ENCODE data around the gene OSBPL2. TPM values are rescaled to one million over a fixed set of nuclear protein-coding genes. Genes with fewer than 3 reads are reported as not detected.

Gene OSBPL2
- total and polyA plus RNA-seq, 9 of the 15 experiments (the other 6 are each of a cell fraction or from before 2014, with no cell fraction given), result 2.5 to 25.6 (median 14.1) TPM

GRCh38 chr20:62302341-62303061 lies 64.2 kb downstream of the OSBPL2 start, which contains the start of gene ADRM1 (continued):
- TF ChIP-seq, protein P1, sequence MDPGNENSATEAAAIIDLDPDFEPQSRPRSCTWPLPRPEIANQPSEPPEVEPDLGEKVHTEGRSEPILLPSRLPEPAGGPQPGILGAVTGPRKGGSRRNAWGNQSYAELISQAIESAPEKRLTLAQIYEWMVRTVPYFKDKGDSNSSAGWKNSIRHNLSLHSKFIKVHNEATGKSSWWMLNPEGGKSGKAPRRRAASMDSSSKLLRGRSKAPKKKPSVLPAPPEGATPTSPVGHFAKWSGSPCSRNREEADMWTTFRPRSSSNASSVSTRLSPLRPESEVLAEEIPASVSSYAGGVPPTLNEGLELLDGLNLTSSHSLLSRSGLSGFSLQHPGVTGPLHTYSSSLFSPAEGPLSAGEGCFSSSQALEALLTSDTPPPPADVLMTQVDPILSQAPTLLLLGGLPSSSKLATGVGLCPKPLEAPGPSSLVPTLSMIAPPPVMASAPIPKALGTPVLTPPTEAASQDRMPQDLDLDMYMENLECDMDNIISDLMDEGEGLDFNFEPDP (CRISPR knock-in tag; IDR thresholded peaks at IDR 0.05), result no peak
- TF ChIP-seq ZNF41 (CRISPR knock-in tag; conservative IDR thresholded peaks at IDR 0.05) (no peak), USF1 (CRISPR knock-in tag; IDR thresholded peaks at IDR 0.05) (no peak), ERF (CRISPR knock-in tag; IDR thresholded peaks at IDR 0.05) (peak; percentile 74; the same call in 1 of the 2 replicates), SIN3B (IDR thresholded peaks at IDR 0.05; ENCODE audit: low read depth) (peak; percentile 63), HNRNPLL (IDR thresholded peaks at IDR 0.05; ENCODE audit: low read depth, low read length, poor library complexity, severe bottlenecking) (peak; percentile 47), NFE2 (IDR thresholded peaks at IDR 0.05; ENCODE audit: low read depth) (peak; percentile 99), ETS2 (tag; IDR thresholded peaks at IDR 0.05; ENCODE audit: borderline replicate concordance, poor library complexity, severe bottlenecking) (no peak), ZBTB9 (CRISPR knock-in tag; IDR thresholded peaks at IDR 0.05) (no peak), ATF1 (CRISPR knock-in tag; IDR thresholded peaks at IDR 0.05) (no peak), ATF1 (tag; IDR thresholded peaks at IDR 0.05) (peak; percentile 91), NEUROD1 (IDR thresholded peaks at IDR 0.05; ENCODE audit: borderline replicate concordance, low read depth, low read length, partially characterized antibody) (peak; percentile 64), SREBF1 (IDR thresholded peaks at IDR 0.05; ENCODE audit: borderline replicate concordance, low read depth, low read length) (no peak), KDM5B (IDR thresholded peaks at IDR 0.05; ENCODE audit: insufficient replicate concordance, low read depth, low read length) (peak; percentile 8), ATF7 (IDR thresholded peaks at IDR 0.05) (peak; percentile 83), THRB (CRISPR knock-in tag; conservative IDR thresholded peaks at IDR 0.05) (no peak), HLTF (IDR thresholded peaks at IDR 0.05) (peak; percentile 14; the same call in 1 of the 2 replicates), MAFF (IDR thresholded peaks at IDR 0.05; ENCODE audit: low read length) (peak; percentile 65; the same call in 1 of the 2 replicates)
- TF ChIP-seq, protein P2, sequence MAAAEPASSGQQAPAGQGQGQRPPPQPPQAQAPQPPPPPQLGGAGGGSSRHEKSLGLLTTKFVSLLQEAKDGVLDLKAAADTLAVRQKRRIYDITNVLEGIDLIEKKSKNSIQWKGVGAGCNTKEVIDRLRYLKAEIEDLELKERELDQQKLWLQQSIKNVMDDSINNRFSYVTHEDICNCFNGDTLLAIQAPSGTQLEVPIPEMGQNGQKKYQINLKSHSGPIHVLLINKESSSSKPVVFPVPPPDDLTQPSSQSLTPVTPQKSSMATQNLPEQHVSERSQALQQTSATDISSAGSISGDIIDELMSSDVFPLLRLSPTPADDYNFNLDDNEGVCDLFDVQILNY (CRISPR knock-in tag; IDR thresholded peaks at IDR 0.05), result no peak

Measured in K562 (cell line).